T follicular helper cell (primary cell): ENCODE results near the gene RPS4Y1.
"Not testable (repeated sequence)": the region's sequence is repeated elsewhere in the genome, so short reads cannot be mapped to it uniquely, and the experiment has no call there.

Source experiments
- DNase-seq: peaks from one replicate; pipeline ENCODE4 v3.0.0-alpha.2; 2020; ENCODE audit warnings: low read depth
- total RNA-seq, 2 experiments: gene quantifications; one replicate each; lab custom pipeline; 2026; lab: John Stamatoyannopoulos, UW

The RPS4Y1 gene
- total RNA-seq = 0 reads per million in 2 experiments

GRCh38 chrY:2841471-2841893 is at the start of gene RPS4Y1:
Gene RPS4Y1, plus strand, starts transcription at chrY:2841602. Its CDS starts 23 bp downstream, at chrY:2841625.
- no peak for DNase-seq

- DNase-seq = no peak
Observed at GRCh38 chrY:2796977-2797523, 44.4 kb upstream of the RPS4Y1 start.

- DNase-seq = no peak
Observed at GRCh38 chrY:2797991-2798390, 43.4 kb upstream of the RPS4Y1 start.

DNA sequence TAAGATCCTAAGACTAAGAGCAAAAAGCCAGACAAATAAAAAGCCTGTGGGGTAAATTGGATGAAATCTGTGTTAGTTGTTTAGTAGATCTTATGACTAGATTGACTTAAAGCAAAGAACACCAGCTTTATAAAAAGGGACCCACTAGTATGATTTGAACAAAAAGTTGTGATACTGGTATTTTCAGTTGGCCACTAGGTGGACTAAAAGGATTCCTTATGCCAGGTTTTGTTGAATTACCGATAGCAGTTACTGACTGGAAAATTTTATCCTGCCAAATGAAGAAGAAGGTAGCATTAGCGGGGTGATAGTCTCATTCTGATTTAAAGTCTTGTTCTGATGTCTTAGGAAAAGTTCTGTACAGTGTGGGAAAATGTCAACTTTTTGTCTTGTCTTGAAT is 41.2 kb upstream of the RPS4Y1 start:
- DNase-seq = no peak

- DNase-seq = not testable (repeated sequence)
Observed at GRCh38 chrY:2817146-2817896, 24.1 kb upstream of the RPS4Y1 start.

DNA sequence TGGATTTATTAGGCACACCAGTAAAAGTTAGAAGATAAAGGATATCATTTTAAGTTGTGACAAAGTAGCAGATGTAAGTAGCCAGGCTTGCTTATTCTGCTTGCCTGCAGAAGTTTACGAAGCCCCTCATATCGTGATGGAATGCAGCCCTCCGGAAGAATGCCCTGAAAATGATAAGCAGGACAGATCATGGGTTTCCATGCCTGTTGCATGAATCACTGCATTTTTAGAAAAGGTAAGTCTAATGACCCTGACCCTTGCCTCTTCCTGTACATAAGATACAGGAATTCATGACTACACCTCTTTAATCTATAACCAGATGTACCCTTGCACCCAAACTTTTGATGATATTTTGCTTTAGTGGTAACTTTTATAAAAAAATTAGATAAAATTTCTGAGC is 16.9 kb upstream of the RPS4Y1 start:
- no peak for DNase-seq

DNA sequence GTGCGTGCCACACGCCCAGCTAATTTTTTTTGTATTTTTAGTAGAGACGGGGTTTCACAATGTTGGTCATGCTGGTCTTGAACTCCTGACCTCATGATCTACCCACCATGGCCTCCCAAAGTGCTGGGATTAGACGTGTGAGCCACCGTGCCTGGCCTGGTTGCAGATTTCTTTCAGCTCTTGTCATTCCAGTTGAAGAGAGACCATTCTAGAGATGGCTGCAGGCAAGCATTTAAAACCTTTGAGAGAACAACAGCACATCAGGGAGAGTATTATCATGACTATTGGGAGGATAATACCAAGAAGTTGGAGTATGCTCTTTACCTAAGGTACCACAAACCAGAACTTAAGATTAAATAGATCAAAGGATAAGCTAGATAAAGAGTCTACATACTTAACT is 12.9 kb upstream of the RPS4Y1 start:
- DNase-seq = no peak

GRCh38 chrY:2835230-2835629 is 6.2 kb upstream of the RPS4Y1 start:
- DNase-seq = no peak

- no peak for DNase-seq
Observed at GRCh38 chrY:2837078-2837477, 4.3 kb upstream of the RPS4Y1 start.

DNA sequence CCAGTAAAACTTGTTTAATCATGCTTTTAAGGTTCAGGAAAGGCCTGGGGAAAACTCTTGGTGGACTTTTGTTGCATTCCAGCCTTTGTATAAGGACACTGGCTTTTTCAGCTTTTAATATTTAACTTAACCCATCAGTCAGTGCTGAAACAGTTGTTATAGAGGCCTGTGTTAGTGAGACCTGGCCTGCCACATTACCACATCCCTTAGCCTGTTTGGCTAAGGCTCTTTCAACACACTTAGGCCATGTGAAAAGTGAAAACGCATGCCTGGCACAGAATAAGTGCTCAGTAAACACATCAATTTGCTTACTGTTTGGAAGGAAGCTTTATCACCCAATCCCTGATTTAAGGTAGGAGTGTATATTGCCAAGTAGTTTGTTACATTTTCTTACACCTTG is 3.5 kb upstream of the RPS4Y1 start:
- no peak for DNase-seq

GRCh38 chrY:2846791-2847190 is 5.4 kb downstream of the RPS4Y1 start:
- no peak for DNase-seq

GRCh38 chrY:2848384-2848783 is 7.0 kb downstream of the RPS4Y1 start:
- DNase-seq = no peak

DNA sequence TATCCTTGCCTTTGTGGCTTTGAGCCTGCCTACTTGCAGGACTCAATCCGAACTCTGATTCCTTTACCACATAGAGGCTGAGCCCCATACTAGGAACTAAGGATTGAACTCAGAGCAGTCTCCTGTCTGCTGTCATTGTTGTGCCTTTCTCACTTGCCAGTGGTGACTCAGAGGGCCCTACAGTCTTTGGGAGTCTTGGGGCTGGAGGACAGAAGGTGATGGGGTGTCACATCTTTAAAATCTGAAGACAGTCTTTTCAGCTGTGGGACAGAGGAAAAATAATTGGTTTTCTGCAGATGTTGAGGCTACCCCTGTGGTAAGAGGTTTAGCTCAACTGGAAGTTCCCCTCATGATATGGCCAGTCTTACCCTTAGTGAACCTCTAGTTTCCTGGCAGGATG is 8.0 kb downstream of the RPS4Y1 start:
- no peak for DNase-seq

DNA sequence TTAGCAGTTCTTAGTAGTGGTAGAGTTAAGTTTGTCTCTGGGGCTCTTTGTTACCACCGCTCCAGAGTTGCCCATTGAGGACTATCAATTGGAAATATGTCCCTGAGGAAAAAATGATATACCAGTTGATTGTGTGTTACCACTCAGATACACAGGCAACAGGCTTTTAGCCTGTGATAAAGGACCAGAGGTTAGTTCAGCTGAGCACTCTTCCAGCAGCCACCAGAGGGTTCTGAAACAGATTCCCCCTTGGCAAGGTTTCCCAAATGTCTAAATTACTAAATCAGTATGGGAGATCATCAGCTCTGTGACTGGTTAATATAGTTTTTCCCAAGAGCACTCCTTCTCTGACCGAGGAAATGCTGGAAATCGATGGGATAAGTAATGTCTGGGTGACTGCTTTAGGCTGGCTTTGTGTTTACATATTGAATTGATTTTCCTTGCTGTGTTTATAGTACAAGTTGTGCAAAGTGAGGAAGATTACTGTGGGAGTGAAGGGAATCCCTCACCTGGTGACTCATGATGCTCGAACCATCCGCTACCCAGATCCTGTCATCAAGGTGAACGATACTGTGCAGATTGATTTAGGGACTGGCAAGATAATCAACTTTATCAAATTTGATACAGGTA is 12.9 kb downstream of the RPS4Y1 start:
- DNase-seq = no peak

DNA sequence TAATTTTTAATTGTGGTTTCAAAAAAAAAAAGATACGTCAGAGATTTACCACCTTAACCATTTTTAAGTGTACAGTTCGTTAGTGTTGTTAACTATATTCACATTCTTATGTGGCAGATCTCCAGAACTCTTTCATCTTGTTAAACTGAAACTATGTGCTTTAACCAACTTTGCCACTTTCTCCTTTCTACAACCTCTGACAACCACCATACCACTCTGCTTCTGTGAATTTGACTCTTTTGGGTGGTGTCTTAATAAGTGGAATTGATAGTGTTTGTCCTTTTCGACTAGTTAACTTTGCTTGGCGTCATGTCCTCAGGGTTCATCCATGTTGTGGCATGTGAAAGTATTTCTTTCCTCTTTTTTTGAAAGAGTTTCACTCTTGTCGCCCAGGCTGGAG is 15.7 kb downstream of the RPS4Y1 start:
- DNase-seq = no peak

- DNase-seq = no peak
Observed at GRCh38 chrY:2857686-2858085, 16.3 kb downstream of the RPS4Y1 start.

DNA sequence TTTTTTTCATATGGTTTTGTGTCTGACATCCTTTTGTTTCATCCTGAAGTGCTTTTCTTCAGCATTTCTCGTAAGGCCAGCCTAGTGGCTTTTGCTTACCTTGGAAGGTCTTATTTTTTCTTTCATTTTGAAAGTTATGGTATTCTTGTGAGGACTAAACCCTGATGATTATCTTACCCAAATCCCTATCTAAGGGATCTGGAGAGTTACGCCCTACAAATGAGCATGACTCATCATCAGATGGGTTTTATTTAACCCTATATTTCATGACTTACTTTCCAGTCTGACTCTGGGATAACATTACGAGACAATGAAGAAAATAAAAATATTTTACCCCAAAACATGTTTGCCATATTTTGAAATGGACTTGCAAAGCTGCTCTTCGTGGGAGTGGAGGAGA is 18.4 kb downstream of the RPS4Y1 start:
- DNase-seq = no peak

GRCh38 chrY:2860511-2860910 is 19.1 kb downstream of the RPS4Y1 start:
- DNase-seq = no peak

GRCh38 chrY:2866581-2866980 is 25.2 kb downstream of the RPS4Y1 start:
- DNase-seq = no peak

DNA sequence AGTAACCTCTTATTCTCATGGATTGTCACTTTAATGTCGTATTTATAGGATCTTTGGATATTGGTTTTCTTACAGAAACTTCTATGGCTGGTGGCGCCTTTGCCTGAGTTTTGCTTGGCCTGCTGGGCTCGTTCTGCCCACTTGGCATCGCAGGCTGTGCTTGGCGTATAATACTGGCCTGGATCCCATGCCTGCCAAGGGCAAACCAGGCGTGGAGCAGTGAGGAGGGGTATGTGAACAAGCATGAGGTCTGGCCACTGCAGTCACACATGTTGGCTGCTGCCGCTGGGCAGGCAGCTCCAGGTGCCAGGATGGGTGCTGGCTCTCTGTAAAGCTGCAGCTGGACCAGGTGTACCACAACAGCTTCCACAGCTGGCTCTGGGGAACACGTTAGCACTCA is 26.1 kb downstream of the RPS4Y1 start:
- no peak for DNase-seq

DNA sequence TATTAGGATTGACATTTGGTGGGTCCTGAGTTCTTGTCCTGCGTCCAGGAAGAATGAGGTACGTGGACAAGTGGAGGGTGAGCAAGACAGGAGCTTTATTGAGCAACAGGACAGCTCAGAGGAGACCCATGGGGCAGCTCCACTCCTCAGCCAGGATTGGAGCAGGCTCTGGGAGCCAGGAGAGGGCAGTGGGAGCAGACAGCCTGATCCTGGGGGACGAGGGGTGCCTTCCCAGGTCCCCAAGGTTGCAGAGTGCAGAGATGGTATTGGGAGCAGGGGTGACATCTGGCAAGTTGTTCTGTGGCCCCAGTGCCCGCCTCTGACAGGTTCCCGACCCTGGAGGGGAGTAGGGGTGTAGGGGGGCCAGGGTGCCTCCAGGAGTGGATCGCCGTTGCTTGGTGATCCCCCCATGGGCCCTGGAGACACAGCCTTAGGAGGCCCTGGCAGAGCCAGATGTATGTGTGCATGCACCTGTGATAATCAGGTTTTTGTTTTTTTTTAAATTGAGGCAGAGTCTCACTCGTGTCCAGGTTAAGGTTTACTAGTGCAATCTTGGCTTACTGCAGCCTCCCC is 26.7 kb downstream of the RPS4Y1 start:
- no peak for DNase-seq

GRCh38 chrY:2872234-2872633 is 30.8 kb downstream of the RPS4Y1 start:
- DNase-seq = not testable (repeated sequence)

- no peak for DNase-seq
Observed at GRCh38 chrY:2874211-2874610, 32.8 kb downstream of the RPS4Y1 start.
